ENCODE measurements around the gene SEMA5A. TPM values are rescaled to one million over a fixed set of nuclear protein-coding genes. Genes with fewer than 3 reads are reported as not detected.

The SEMA5A gene
- total RNA-seq, 6 experiments from 2014 or later, result 3.1 to 12.6 (median 5.7) TPM

DNA sequence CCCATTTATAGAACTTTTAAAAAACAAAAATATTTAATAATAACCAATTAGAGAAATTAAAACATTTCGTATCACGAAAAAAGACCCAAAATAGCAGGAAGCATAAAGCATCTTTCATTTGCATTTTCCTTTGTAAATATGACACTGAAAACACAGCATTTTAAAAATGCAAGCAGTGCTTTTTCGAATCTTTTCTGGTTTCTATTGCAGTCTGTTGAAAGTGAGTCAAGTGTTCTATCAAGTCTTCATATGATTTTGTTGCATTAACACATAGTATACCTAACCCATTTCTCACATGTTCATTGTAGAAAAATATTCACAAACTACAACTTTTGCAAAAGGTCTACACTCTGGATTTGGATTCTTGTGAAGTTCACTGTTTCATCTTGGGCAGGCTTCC lies 198.8 kb downstream of the SEMA5A start:
- ATAC-seq (no peak), DNase-seq (no peak)
- intact Hi-C loops (cut with DNase I), result no loop called here
- H3K4me1 ChIP-seq, result peaks cover 0 to 7% (median 0%) of the 10 kb centered on the region in 4 donors
- H3K27me3 ChIP-seq, result no peaks in the 10 kb centered on the region
- no peaks in the 10 kb centered on the region for H3K9me3 ChIP-seq
- no peak overlapping the region for H3K4me3 ChIP-seq
- 85% methylated on average over 3 of the region's 3 CpGs for WGBS (ENCODE audit: insufficient coverage, low coverage, low lambda C conversion rate, missing lambda C conversion rate)
- H3K36me3 ChIP-seq, result peaks cover 0 to 4% (median 0%) of the 10 kb centered on the region in 4 donors
- TF ChIP-seq POLR2A (IDR thresholded peaks at IDR 0.05), result no peak
- no peak for TF ChIP-seq CTCF (IDR thresholded peaks at IDR 0.05)
- H3K27ac ChIP-seq, result no peak overlapping the region

DNA sequence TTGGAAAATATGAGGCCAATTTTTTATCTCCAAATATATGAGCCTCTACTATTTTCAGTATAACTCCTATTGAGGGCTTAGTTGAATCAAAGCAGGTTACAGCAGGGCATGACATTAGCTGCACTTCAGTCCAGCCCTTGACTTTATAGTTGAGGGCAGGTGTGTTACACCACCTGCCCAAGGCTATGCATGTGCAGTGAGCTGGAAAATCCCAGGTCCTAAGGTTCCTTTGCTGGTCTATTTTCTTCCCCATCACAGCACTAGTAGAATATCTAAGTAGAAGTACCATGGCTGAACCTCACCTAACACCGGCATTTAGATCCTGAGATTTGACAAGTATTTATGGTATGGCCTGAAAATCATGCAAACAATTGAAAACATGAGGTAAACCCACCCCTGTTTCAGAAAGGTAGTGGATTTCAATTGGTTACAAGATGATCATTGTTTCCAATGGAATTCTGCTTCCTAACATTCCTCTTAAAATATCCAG lies 201.1 kb downstream of the SEMA5A start:
- H3K4me1 ChIP-seq, result peaks cover 0 to 7% (median 0%) of the 10 kb centered on the region in 4 donors
- no peaks in the 10 kb centered on the region for H3K27me3 ChIP-seq
- no peak overlapping the region for H3K27ac ChIP-seq
- ATAC-seq (no peak), DNase-seq (no peak)
- intact Hi-C loops (cut with DNase I), result no loop called here
- 90% methylated on average over 1 of the region's 1 CpG for WGBS (ENCODE audit: insufficient coverage, low coverage, low lambda C conversion rate, missing lambda C conversion rate)
- peaks cover 0 to 4% (median 0%) of the 10 kb centered on the region in 4 donors for H3K36me3 ChIP-seq
- no peak for TF ChIP-seq POLR2A (IDR thresholded peaks at IDR 0.05)
- no peak for TF ChIP-seq CTCF (IDR thresholded peaks at IDR 0.05)
- no peak overlapping the region for H3K4me3 ChIP-seq
- no peaks in the 10 kb centered on the region for H3K9me3 ChIP-seq

DNA sequence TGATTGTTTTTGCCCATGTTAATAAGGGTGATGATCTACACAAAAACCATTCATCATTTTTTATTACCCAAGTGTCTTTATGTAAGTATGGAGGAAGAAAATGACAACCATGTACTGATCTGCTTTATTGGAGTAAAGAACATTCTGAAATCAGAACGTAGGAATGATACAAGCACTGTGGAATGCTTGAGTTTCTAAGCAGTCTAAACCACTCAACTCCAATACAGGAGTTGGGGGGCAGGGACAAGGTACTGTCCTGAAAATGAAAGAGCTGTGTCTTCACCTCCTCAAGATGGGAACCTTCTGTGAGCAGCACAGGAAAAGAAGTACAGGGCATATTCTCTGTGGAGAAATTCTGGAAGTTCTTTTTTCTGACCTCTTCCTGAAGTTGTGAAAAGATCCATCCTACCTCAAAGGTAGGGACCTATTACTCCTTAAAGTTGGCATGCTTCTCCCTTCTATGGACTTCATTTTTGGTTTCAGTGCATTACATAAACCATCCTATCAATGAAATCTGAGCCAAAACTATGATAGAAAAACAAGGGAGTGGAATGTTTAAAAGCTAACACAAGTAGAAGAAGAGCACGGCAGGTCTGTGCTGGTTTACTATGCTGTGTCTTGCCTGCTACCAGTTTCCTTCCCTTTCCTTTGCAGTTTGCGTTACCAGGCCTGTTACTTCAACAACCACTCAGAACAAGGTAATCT lies 202.6 kb downstream of the SEMA5A start:
- H3K4me1 ChIP-seq, result peaks cover 0 to under 1% (median 0%) of the 10 kb centered on the region in 4 donors
- H3K36me3 ChIP-seq, result peaks cover 0 to 4% (median 0%) of the 10 kb centered on the region in 4 donors
- TF ChIP-seq CTCF (IDR thresholded peaks at IDR 0.05) (no peak), POLR2A (IDR thresholded peaks at IDR 0.05) (no peak)
- intact Hi-C loops (cut with DNase I), result no loop called here
- H3K4me3 ChIP-seq, result no peak overlapping the region
- 47% methylated on average over 3 of the region's 3 CpGs for whole genome bisulfite sequencing (ENCODE audit: insufficient coverage, low coverage, low lambda C conversion rate, missing lambda C conversion rate)
- ATAC-seq (no peak), DNase-seq (no peak)
- no peak overlapping the region for H3K27ac ChIP-seq
- no peaks in the 10 kb centered on the region for H3K9me3 ChIP-seq
- no peaks in the 10 kb centered on the region for H3K27me3 ChIP-seq

DNA sequence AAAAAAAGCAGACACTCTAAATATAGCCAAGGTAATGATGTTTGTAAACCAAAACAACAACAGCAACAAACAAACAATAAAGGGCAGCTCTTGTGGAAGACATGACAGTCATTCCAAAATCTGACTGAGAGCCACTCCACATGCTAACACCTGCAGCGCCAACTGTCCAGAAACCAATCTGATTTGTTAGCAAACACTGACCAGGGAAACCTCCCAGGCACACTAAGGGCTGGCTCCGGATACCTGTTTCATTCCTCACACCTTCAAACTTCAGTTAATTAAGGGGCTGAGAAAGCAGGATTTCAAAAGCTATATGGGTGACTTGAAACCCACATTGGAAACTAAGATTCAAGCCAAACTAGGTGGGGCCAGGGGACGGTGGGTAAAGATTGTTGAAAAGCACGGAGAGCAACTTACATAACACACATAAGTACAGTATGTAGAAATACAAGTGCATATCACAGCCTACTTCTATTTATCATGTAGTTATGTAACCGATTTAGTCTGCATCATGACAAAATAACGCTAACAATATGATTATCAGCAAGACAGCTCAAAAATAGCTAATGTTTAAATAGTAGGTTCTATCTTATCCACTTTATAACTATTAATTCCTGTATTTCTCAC lies 203.6 kb downstream of the SEMA5A start:
- intact Hi-C loops (cut with DNase I), result no loop called here
- Histone ChIP-seq H3K9me3 (no peaks in the 10 kb centered on the region), H3K27ac (no peak overlapping the region), H3K27me3 (no peaks in the 10 kb centered on the region), H3K4me3 (no peak overlapping the region), H3K36me3 (peaks cover 0 to 4% (median 0%) of the 10 kb centered on the region in 4 donors), H3K4me1 (no peaks in the 10 kb centered on the region)
- no peak for TF ChIP-seq CTCF (IDR thresholded peaks at IDR 0.05)
- TF ChIP-seq POLR2A (IDR thresholded peaks at IDR 0.05), result no peak
- 78% methylated on average over 6 of the region's 6 CpGs for WGBS (ENCODE audit: insufficient coverage, low coverage, low lambda C conversion rate, missing lambda C conversion rate)
- ATAC-seq (no peak), DNase-seq (no peak)
